IPS DF 19.7 (cell line): ENCODE data around the gene DIPK1B.

Experiments
- DNase-seq: peaks from one replicate; pipeline ENCODE4 v3.0.0-alpha.2; 2013; ENCODE audit warnings: low read depth, low spot score

Gene DIPK1B

DNA sequence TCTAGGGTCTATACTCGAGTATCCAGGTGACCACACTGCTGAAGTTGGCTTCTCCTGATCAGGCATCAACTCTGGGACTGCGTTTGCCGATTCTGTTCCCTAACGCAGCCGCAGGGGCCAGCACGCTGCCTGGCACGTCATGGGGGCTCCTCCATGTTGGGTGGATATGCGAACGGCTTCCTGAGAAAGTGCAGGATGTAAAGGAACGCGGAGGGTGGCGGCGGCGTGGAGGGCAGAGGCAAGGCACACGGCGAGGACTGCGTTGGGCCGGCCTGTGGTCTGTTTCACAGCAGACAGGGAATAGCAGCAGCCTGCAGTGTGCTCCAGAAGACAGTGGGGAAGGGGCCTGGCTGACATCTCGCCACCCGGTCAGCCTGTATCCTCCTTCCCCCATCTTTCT is 26.6 kb downstream of the DIPK1B start:
- no peak for DNase-seq

DNA sequence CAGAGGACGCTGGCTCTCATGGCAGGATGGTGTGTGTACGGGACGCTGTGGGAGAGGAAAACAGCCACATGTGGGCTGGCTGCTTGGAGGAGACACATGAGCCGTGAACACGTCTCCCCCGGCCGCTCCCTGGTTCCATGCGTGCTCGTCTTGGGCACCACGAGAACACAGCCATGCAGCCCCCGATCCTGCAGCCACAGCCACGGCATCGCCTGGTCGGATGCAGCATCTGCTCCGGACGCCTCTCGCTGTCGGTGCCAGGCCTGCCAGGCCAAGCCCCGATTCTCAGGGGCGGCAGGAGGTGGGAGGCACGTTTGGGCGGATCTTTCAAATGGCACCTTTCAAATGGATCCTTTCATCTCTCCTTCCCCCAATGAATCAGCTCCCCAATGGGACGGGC is 27.1 kb downstream of the DIPK1B start:
- no peak for DNase-seq

DNA sequence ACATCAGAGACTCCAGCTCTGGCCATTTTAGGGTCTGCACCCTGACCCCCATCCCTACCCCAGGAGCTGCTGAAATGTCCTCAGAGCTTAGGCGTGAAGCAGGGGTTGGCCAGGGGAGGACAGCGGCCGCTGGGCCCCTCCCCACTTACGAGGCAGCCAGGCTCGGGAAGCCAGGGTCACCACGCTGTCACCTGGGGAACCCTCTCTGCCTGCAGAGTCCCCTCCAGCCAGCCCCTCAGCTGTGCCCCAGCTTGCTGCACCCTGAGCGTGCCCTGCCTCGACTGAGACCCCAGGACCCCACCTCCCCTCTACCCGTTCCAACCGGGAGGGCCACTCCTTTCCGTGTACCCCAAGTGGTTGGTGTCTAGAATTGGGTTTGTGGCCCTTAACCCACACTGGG is 27.7 kb downstream of the DIPK1B start:
- no peak for DNase-seq

DNA sequence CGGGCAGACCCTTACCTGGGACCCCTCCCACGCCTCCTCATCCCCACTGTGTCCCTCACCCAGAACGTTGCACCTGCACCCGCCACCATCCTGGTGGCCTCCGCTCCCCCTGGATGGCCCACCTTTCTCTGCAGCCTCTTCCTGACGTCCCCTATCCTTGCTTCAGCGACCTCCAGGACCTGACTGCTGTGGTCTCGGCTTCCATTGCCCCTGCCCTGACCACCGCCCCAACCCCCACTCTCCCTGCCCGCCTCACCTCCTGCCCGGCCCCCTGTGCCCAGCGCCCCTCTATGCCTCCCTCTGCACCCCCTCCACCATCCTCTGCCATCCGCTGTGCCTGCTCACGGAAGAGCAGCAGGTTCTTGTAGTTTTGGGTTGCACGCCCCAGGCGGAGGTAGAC is 28.1 kb downstream of the DIPK1B start:
- no peak for DNase-seq

DNA sequence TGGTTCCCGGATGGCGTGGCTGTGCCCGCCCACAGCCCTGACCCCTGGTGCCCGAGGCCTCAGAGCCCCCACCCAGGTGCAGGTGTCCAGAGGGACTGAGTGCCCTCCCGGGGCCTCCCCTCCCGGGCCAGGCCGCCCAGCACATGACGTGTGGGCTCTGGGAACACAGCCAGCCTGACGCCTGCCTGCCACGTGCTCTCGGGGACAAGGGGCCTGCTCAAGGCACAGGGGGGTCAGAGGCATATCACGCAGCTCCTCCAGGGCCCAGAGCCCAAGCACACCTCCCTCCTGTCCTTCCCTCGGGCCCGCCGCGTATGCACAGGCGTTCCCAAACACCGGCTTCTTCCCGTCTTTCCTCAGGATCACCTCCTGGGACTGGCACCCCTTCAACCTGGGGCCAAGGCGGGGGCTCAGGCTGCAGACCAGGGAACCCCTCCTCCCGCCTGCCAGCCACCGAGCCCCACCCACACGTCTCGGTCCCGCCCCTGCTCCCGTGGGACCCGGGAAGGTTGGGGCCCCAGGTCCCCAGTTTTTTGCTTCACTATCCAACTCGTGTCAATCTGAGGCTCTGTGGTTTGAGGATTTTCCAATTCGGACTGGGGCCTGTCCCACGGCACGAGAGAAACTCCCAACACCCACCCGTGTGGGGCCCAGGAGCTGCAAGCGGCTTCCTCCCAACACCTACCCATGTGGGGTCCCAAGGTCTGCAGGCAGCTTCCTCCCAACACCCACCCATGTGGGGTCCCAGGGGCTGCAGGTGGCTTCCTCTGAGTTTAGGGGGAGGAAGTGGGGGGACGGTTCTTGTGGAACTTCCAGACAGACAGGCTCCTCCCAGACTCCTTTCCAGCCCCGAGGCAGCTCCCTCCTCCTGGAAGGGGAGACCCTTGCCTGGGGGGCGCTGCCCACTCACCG is 28.9 kb downstream of the DIPK1B start:
- DNase-seq, result no peak

DNA sequence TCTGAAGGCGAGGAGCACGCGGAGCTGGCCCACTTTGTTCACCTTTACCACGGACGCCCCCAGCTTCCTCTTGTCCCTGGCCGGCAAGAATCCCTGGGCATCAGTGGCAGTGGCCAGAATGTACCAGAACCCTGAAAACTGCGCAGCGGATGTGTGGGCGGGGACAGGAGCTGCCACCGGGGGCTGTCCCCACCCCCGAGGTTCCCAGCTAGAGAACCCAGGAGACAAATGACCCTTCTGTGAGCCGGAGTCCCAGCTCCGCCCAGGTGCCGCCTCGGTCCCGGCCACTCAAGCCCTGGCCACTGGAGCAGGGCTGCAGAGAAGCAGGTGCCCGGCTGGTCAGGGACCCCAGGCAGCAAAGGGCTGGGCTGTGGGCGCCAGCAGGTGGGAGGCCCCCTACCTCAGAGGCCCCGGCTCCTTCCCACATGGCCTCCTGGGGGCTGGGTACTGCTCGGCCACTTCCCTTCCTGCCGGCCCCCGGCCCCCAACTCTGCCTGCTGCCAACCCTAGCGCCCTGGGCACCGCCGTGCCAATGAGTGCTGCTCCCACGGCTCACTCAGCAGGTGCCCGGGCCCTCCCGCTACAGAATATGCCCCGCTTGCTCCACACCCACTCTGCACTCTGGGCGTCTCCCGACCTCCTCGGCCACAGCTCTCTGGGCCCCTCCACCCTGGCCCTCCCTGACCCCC is 29.7 kb downstream of the DIPK1B start:
- DNase-seq, result no peak

GRCh38 chr9:136742591-136743391 is 30.4 kb downstream of the DIPK1B start, which contains the start of gene LCN10:
Gene LCN10, minus strand, starts transcription at chr9:136742940. Its CDS starts 37 bp downstream, at chr9:136742903.
- no peak for DNase-seq

DNA sequence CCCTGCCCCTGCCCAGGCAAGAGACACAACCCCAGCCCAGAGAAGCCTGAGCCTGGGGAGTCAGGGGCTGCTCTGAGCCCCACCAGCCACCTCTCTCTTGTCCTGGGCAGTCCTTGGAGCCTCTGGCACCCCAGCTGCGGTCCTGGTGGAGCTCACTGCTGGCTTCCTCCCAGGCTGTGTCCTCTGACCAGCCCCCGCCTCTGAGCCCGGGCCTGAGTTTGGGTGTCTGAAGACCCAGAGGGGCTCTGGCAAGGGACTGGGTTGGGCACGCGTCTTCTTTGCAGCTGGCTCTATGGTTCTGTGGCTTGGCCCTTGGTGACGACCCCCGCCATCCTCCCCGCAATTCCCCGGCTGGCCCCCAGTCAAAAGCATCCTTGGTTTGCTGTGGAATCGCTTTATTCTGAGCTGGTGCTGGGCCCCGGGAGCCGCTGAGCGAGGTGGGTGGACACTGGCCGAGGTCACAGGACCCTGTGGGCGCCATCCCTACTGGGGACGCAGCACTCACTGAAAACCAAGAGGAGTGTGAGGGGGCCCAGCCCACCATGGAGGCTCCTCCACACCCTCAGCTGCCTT is 31.4 kb downstream of the DIPK1B start:
- DNase-seq, result no peak

DNA sequence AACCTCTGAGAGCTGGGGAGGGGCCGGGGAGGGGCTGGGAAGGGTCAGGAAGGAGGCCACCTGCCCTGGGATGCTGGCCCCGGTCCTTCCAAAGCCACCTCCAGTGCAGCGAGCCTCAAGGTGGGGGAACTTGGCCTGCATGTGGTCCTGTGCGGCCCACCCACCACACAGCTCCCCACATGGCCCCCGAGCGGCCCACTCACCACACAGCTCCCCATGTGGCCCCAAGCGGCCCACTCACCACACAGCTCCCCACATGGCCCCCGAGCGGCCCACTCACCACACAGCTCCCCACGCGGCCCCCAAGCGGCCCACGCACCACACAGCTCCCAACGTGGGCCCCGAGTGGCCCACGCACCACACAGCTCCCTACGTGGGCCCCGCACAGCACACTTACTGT is 32.4 kb downstream of the DIPK1B start:
- DNase-seq, result no peak

DNA sequence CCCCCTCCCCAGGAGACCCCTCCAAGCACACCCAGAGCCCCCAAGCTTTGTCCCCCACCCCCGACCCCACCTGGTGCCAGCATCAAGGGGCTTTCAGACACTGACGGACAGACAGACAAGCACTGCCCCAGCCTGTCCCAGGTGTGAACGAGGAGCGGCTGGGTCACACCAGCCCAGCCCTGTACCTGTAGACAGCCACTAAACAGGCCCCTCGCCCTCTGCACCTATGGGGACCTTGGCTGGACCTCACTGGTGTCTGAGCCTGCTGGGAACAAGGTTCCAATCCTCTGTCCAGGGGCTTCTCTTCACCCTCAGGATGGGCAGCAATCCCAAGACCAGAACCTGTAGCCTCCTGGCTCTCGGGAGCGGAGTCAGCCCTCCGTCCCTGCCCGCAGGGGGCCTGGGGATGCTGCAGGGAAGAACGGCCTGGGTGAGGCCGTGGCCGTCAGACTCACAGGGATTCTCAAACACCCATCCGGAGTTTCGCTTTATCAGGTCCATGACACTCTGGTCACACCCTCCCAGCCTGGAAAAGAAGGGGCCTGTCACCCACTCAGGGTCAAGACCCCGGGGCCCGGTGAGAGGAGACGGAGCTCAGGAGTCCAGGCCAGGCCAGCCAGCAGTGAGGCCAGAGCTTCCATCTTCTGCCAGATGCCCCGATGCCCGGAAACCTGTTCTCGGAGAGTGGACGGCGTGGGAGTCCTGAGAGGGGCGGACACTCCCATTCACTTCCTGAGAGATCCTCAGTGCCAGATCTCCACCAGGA is 33.2 kb downstream of the DIPK1B start:
- no peak for DNase-seq

DNA sequence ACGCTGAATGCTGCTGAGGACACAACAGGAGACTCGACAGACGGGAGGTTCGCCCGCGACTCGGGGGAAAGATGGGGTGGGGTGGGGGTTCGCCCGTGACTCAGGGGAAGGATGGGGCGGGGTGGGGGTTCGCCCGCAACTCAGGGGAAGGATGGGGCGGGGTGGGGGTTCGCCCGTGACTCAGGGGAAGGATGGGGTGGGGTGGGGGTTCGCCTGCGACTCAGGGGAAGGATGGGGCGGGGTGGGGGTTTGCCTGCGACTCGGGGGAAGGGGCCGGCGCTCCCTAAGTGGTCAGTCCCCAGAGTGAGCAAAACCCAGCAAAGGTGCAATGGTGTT is 33.8 kb downstream of the DIPK1B start:
- no peak for DNase-seq

DNA sequence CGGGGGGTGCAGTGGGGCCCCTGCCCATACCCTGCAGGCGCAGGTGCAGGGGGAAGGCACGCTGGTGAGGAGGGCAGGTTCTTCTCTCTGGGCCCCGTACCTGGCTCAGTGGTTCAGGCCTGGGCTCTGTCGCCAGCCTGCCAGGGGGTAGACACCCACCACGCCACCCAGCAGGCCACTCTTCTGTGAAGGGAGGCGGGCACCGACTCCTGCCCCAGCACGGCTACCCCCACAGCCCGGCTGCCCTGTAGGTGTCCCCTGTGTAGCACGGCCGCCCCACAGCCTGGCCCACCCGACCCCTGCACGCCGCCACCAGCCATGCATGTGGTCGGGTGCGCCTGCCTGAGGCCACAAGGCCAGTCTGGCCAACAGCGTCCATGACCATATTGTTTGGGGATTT is 34.2 kb downstream of the DIPK1B start:
- DNase-seq, result no peak

GRCh38 chr9:136747161-136748060 is 35.0 kb downstream of the DIPK1B start:
- no peak for DNase-seq

DNA sequence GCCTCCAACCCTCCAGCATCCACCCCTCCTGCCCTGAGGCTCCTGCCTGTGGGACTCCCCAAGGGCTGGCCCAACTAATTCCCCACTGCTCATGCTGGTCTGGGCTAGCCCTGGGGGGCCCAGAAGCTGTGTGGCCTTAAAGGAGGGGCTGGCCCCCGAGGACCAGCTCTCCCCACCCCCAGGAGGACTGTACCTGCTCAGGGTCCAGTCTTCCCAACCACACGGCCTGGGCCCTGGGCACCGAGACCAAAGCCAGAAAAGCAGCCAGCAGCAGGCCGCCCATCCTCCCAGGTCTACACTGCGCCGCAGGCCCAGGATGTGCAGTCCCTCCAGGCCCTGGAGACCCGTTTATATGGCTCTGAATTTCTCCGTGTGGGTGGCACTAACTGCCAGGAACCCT is 35.8 kb downstream of the DIPK1B start, which contains the start of gene LCN6:
TSS of gene LCN6 (minus strand) at position 325 of the 400 bp plus-strand sequence. CDS start at position 283, 42 bp downstream.
- DNase-seq, result no peak

- no peak for DNase-seq
Measured at GRCh38 chr9:136748666-136749611, 36.6 kb downstream of the DIPK1B start.

DNA sequence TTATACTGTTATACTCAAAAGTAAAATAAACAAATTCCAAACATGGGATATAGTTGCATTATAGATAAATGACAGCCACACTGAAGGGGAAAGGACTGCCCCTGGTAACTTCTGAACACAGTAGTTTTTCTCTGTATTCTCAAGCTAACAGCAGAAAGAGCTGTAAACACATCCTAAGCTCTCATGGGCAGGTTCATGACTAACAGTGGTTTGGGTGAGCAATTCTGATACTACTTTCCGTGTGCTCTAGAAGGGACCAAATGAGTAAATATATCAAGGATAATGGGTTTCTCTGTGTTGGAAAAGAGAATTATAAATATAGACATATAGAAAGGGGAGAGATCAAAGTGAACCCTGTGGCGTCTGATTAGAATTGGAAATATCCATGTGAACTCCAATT is 38.2 kb downstream of the DIPK1B start:
- DNase-seq, result no peak

DNA sequence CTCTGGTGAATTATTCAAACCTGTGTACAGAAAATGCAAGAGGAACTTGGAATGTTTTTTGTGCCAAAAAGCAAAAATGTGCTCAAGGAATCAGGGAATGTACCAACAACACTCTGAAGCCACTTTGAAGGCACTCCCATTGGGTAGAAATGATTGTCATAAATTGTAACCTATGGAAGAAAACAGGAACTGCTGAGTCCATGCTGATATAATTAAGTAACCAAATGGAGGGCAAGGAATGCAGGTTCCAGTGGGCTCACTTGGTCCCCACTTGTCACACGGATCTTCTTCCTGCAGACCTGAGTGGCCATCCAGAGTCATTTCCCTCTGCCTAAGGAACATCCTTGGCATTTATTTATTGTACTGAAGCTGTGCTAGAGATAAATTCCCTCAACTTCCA is 38.9 kb downstream of the DIPK1B start:
- DNase-seq, result no peak

GRCh38 chr9:136751814-136752213 is 39.4 kb downstream of the DIPK1B start:
- no peak for DNase-seq
